ENCODE data around the gene STX18.

Gene STX18

GRCh38 chr4:4462970-4463369, 78.9 kb downstream of the STX18 start:
- Mint-ChIP-seq H3K9me3 (peaks cover 4% of the 10 kb centered on the region), H3K27me3 (ENCODE audit: low read depth) (no peaks in the 10 kb centered on the region), H3K36me3 (ENCODE audit: low read depth) (peaks cover 26% of the 10 kb centered on the region), H3K27ac (no peak overlapping the region), H3K4me1 (ENCODE audit: low read depth) (peaks cover 9% of the 10 kb centered on the region), H3K4me3 (no peak overlapping the region)

DNA sequence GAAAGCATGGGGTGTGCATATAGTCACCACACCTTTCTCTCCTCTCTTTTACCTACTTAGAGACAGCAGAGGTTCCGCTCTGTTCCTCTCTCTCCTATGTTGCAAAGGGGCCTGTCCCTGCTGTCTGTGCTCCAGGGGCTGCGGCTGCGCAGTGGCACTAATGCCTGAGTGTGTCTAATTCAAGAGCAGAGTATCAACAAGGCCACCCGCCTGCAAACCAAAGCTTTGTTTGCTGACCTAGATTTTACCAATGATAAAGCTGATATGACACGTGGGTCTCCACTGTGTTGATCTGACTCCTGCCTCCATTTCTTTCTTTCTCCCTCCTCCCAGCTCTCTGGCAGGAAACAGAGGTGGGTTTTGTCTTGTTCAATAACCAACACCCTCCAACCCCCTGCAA, 80.0 kb downstream of the STX18 start:
- peaks cover 20% of the 10 kb centered on the region for H3K36me3 Mint-ChIP-seq (ENCODE audit: low read depth)
- peaks cover 9% of the 10 kb centered on the region for H3K4me1 Mint-ChIP-seq (ENCODE audit: low read depth)
- H3K27ac Mint-ChIP-seq = no peak overlapping the region
- H3K4me3 Mint-ChIP-seq = no peak overlapping the region
- H3K9me3 Mint-ChIP-seq = peaks cover 4% of the 10 kb centered on the region
- no peaks in the 10 kb centered on the region for H3K27me3 Mint-ChIP-seq (ENCODE audit: low read depth)

- H3K9me3 Mint-ChIP-seq = peaks cover 4% of the 10 kb centered on the region
- peaks cover 9% of the 10 kb centered on the region for H3K4me1 Mint-ChIP-seq (ENCODE audit: low read depth)
- H3K4me3 Mint-ChIP-seq = no peak overlapping the region
- H3K27ac Mint-ChIP-seq = no peak overlapping the region
- H3K36me3 Mint-ChIP-seq (ENCODE audit: low read depth) = peaks cover 16% of the 10 kb centered on the region
- H3K27me3 Mint-ChIP-seq (ENCODE audit: low read depth) = no peaks in the 10 kb centered on the region
Observed at GRCh38 chr4:4461178-4461577, 80.7 kb downstream of the STX18 start.

DNA sequence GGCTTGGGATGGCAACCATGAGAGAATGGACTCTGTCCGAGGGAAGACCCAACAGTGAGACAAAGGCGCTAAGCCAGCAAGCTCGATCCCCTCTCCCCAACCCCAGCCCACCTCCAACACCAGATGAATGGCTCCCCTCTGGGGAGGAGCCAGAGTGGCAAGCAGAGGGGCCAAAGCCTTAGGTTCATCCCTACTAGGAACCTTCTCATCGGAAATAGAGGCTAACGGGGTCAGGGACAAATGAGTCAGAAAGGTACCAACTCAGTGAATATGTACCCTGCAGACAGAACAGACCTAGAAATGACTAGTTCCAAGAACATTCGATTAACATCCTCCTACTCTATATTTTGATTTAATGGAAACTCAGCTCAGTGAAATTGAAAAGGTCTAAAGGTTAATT, 81.1 kb downstream of the STX18 start:
- H3K4me1 Mint-ChIP-seq (ENCODE audit: low read depth) = peaks cover 9% of the 10 kb centered on the region
- H3K27me3 Mint-ChIP-seq (ENCODE audit: low read depth) = no peaks in the 10 kb centered on the region
- H3K9me3 Mint-ChIP-seq = peaks cover 4% of the 10 kb centered on the region
- no peak overlapping the region for H3K4me3 Mint-ChIP-seq
- no peak overlapping the region for H3K27ac Mint-ChIP-seq
- peaks cover 12% of the 10 kb centered on the region for H3K36me3 Mint-ChIP-seq (ENCODE audit: low read depth)

DNA sequence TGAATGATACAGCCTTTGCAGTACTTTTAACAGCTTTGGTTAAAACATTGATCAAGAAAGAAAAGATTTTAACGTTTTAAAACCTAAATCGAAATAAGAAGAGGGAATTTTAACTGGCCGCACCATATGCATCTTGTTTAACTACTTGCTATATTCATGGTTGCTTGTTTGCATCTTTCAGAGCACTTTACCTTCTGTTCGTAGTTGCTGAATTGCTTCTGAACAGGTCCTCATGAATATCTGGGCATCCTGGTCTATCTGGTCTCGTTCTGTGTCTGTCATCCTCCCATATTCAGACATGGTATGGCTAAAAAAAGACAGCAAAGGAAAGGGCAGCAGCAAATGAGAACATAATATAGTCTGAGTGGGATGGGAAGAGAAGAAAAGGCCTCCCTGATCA, 82.7 kb downstream of the STX18 start:
- H3K27me3 Mint-ChIP-seq (ENCODE audit: low read depth) = no peaks in the 10 kb centered on the region
- peaks cover 9% of the 10 kb centered on the region for H3K4me1 Mint-ChIP-seq (ENCODE audit: low read depth)
- no peak overlapping the region for H3K4me3 Mint-ChIP-seq
- no peak overlapping the region for H3K27ac Mint-ChIP-seq
- no peaks in the 10 kb centered on the region for H3K9me3 Mint-ChIP-seq
- H3K36me3 Mint-ChIP-seq (ENCODE audit: low read depth) = peaks cover 2% of the 10 kb centered on the region

DNA sequence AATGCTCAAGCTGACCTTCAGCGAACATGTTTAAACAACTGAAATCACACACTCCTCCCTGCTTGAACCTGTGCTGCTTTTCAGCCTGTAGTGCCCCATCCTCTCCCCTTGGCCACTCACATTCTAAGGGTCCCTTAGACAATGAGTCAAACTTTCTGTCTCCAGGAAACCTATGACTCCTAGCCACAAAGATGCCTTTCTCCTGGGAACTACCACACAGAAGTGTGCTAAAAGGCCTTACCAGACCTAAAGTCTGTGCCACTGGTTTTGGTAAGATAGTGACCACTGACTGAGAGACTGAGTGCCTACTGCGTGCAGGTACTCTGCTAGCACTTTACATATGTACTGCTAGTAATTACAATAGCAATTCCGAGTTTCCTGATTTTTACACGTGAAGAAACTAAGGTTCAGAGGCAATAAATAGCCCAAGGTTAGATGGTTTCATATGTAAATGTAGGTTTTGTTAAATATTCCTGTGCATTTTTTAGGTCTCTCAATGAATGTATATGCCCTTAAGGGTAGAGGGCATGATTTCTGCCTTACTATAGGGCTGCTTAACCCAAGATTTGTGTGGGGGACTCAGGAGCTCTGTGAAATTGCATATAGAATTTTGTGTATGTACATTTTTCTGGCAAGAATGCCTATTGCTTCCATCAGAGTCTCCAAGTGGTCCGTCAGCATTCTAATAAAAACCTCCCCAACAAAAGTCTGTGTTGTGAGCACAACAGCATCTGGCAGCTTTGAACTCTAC, 83.9 kb downstream of the STX18 start:
- peaks cover 7% of the 10 kb centered on the region for H3K36me3 Mint-ChIP-seq (ENCODE audit: low read depth)
- H3K4me1 Mint-ChIP-seq (ENCODE audit: low read depth) = peaks cover 9% of the 10 kb centered on the region
- no peak overlapping the region for H3K27ac Mint-ChIP-seq
- no peaks in the 10 kb centered on the region for H3K9me3 Mint-ChIP-seq
- H3K27me3 Mint-ChIP-seq (ENCODE audit: low read depth) = no peaks in the 10 kb centered on the region
- no peak overlapping the region for H3K4me3 Mint-ChIP-seq

DNA sequence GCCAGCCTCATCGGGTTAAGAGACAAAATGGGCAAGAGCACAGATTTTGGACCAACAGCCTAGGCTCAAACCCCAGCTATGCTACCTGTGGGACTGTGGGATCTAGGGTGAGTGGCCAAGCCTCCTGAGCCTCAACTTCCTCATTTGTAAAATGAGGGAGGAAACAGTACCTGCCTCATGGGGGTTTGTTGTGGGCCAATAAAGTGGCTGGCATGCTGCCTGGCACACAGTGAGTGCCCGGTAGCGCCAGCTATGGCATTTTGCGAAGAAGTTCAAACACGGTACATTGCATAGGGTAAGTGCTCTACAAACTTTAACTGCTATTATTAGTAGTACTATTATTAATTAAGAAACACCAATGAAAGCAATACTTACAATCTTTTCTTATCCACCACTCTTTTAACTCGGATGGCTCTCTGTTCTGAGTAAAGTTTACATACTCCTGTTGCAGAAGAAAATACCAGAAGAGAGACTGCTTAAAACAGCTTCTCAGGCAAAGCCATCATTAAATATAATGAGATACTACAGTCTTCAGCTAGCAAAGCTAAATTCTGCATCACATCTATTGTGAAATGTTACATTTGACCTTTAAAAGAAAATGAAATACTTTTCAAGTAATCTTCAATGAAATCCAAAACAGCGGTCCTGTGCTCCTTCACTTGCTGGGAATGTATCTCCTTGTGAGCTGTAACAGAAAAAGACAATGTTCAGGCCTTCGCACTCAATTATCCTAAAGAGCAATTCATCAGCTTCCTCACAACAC, 84.9 kb downstream of the STX18 start:
- Mint-ChIP-seq H3K9me3 (no peaks in the 10 kb centered on the region), H3K36me3 (ENCODE audit: low read depth) (peaks cover 10% of the 10 kb centered on the region)

DNA sequence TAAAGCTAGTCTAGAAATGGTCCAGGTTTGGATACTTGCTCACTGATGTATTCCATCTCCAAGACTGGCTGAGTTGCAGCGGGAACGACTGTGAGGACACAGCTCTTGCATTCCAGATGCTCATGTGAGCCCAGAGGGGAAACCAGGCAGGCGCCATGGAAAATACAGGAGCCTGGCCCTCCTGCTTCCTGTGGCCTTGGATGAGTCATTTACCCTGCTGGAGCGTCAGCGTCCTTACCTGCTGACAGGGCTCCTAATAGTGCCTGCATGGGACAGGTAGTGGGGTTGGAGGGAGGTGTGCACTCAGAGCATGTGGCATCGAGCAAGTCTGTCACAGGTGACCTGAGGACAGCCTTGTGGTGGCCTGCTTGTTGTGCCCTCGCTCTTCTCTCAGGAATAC, 85.5 kb downstream of the STX18 start:
- Mint-ChIP-seq H3K27me3 (ENCODE audit: low read depth) (no peaks in the 10 kb centered on the region), H3K27ac (no peak overlapping the region), H3K36me3 (ENCODE audit: low read depth) (peaks cover 10% of the 10 kb centered on the region)

More for the DNA sequence above, 84.9 kb downstream of the STX18 start:
- Mint-ChIP-seq H3K27ac (no peak overlapping the region), H3K27me3 (ENCODE audit: low read depth) (no peaks in the 10 kb centered on the region), H3K4me1 (ENCODE audit: low read depth) (peaks cover 4% of the 10 kb centered on the region), H3K4me3 (no peak overlapping the region)

GRCh38 chr4:4455210-4455865, 86.5 kb downstream of the STX18 start:
- H3K9me3 Mint-ChIP-seq = no peaks in the 10 kb centered on the region
- H3K4me3 Mint-ChIP-seq = no peak overlapping the region
- H3K36me3 Mint-ChIP-seq (ENCODE audit: low read depth) = peaks cover 10% of the 10 kb centered on the region
- no peaks in the 10 kb centered on the region for H3K27me3 Mint-ChIP-seq (ENCODE audit: low read depth)
- H3K4me1 Mint-ChIP-seq (ENCODE audit: low read depth) = no peaks in the 10 kb centered on the region
- no peak overlapping the region for H3K27ac Mint-ChIP-seq

More for the DNA sequence above, 85.5 kb downstream of the STX18 start:
- no peaks in the 10 kb centered on the region for H3K9me3 Mint-ChIP-seq
- H3K4me1 Mint-ChIP-seq (ENCODE audit: low read depth) = no peaks in the 10 kb centered on the region
- H3K4me3 Mint-ChIP-seq = no peak overlapping the region

DNA sequence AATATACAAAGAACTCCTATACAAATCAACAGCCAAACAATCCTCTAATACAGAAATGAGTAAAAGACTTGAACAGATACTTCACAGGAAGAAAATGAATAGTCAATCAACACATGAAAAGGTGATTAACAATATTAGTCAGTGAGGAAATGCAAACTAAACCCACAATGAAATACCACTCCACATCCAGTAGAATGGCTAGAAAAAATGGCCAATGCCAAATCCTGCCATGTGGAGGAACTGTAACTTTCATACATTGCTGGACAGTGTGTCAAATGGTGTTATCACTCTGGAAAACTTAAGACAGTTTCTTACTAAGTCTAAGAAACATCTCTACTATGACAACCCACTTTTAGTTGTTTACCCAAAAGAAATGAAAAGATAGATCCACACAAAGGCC, 95.4 kb downstream of the STX18 start:
- no peak overlapping the region for H3K27ac Mint-ChIP-seq
- no peaks in the 10 kb centered on the region for H3K4me1 Mint-ChIP-seq (ENCODE audit: low read depth)
- no peaks in the 10 kb centered on the region for H3K9me3 Mint-ChIP-seq

GRCh38 chr4:4443821-4444220, 98.0 kb downstream of the STX18 start:
- no peak overlapping the region for H3K4me3 Mint-ChIP-seq
- peaks cover 1% of the 10 kb centered on the region for H3K36me3 Mint-ChIP-seq (ENCODE audit: low read depth)
- no peaks in the 10 kb centered on the region for H3K4me1 Mint-ChIP-seq (ENCODE audit: low read depth)
- no peak overlapping the region for H3K27ac Mint-ChIP-seq
- H3K9me3 Mint-ChIP-seq = no peaks in the 10 kb centered on the region
- no peaks in the 10 kb centered on the region for H3K27me3 Mint-ChIP-seq (ENCODE audit: low read depth)

More for the DNA sequence above, 95.4 kb downstream of the STX18 start:
- Mint-ChIP-seq H3K36me3 (ENCODE audit: low read depth) (peaks cover 1% of the 10 kb centered on the region), H3K27me3 (ENCODE audit: low read depth) (no peaks in the 10 kb centered on the region), H3K4me3 (no peak overlapping the region)

- Mint-ChIP-seq H3K27ac (no peak overlapping the region), H3K4me1 (ENCODE audit: low read depth) (no peaks in the 10 kb centered on the region), H3K27me3 (ENCODE audit: low read depth) (no peaks in the 10 kb centered on the region)
Observed at GRCh38 chr4:4440333-4441061, 101.4 kb downstream of the STX18 start.

GRCh38 chr4:4439782-4440181, 102.1 kb downstream of the STX18 start:
- no peaks in the 10 kb centered on the region for H3K4me1 Mint-ChIP-seq (ENCODE audit: low read depth)

More at GRCh38 chr4:4440333-4441061, 101.4 kb downstream of the STX18 start:
- Mint-ChIP-seq H3K9me3 (no peaks in the 10 kb centered on the region), H3K36me3 (ENCODE audit: low read depth) (peaks cover 4% of the 10 kb centered on the region), H3K4me3 (no peak overlapping the region)

DNA sequence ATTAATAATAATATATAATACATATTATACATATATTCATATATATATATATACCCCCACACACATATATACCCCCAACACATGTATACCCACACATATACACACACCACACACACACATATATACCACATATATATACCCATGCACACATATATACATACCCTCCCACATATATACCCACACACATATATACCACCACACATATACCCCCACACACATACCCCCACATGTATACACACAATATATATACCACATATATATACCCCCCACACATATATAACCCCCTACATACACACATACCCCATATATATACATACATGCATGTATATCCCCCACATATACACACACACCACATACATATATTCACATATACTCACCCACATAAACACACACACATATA, 103.0 kb downstream of the STX18 start:
- H3K27me3 Mint-ChIP-seq (ENCODE audit: low read depth) = no peaks in the 10 kb centered on the region
- no peaks in the 10 kb centered on the region for H3K4me1 Mint-ChIP-seq (ENCODE audit: low read depth)
- no peaks in the 10 kb centered on the region for H3K9me3 Mint-ChIP-seq
- no peak overlapping the region for H3K4me3 Mint-ChIP-seq
- peaks cover 4% of the 10 kb centered on the region for H3K36me3 Mint-ChIP-seq (ENCODE audit: low read depth)
- no peak overlapping the region for H3K27ac Mint-ChIP-seq

More at GRCh38 chr4:4439782-4440181, 102.1 kb downstream of the STX18 start:
- no peak overlapping the region for H3K27ac Mint-ChIP-seq
- H3K9me3 Mint-ChIP-seq = no peaks in the 10 kb centered on the region
- H3K27me3 Mint-ChIP-seq (ENCODE audit: low read depth) = no peaks in the 10 kb centered on the region
- H3K4me3 Mint-ChIP-seq = no peak overlapping the region
- H3K36me3 Mint-ChIP-seq (ENCODE audit: low read depth) = peaks cover 4% of the 10 kb centered on the region
